Measurements from ENCODE around the gene TOMT. TPM values are rescaled to one million over a fixed set of nuclear protein-coding genes. Genes with fewer than 3 reads are reported as not detected.
"Not testable (repeated sequence)": the region's sequence is repeated elsewhere in the genome, so short reads cannot be mapped to it uniquely, and the experiment has no call there.

TOMT gene
- total RNA-seq, 2 donors from 2014 or later, result not detected

DNA sequence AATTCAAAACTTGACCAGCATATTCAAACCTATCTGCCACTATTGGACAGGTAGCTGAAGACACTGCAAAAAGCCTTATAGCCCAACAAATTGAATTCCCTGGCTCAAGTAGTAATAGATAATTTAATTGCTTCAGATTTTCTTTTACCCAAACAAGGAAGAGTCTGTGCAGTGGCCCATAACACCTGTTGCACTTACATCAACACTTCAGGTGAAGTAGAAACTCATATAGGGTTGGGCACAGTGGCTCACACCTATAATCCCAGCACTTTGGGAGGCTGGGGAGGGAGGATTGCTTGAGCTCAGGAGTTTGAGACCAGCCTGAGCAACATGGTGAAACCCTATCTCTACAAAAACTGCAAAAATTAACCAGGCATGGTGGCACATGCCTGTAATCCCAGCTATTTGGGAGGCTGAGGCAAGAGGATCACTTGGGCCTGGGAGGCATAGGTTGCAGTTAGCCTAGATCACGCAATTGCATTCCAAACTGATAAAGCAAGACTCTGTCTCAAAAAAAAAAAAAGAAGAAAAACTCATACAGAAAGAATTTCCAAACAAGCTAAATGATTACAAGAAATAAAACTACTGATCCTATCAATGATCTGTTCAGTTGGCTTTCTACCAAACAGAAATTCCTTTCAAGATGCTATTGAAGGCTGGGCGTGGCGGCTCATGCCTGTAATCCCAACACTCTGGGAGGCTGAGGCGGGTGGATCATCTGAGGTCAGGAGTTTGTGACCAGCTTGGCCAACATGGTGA, 39.3 kb downstream of the TOMT start:
- Mint-ChIP-seq H3K27me3 (ENCODE audit: insufficient read depth) (peaks cover 21% of the 10 kb centered on the region), H3K27ac (no peak overlapping the region), H3K4me3 (no peak overlapping the region), H3K36me3 (ENCODE audit: low read depth) (no peaks in the 10 kb centered on the region), H3K9me3 (no peaks in the 10 kb centered on the region), H3K4me1 (no peaks in the 10 kb centered on the region)
- H3K9me3 ChIP-seq (ENCODE audit: control insufficient read depth, low read length), result no peaks in the 10 kb centered on the region
- no peaks in the 10 kb centered on the region for H3K27me3 ChIP-seq (ENCODE audit: control insufficient read depth, insufficient read depth, low read length, poor library complexity, severe bottlenecking)
- H3K36me3 ChIP-seq (ENCODE audit: control insufficient read depth, insufficient read depth, low read length), result no peaks in the 10 kb centered on the region
- no peak overlapping the region for H3K9ac ChIP-seq (ENCODE audit: extremely low read depth, low read length, poor library complexity, severe bottlenecking)
- 81 to 90% methylated on average over 4 of the region's 4 CpGs for WGBS, 2 experiments (ENCODE audit: insufficient coverage in 1 of 2, insufficient read length in 1 of 2)
- H3K4me1 ChIP-seq (ENCODE audit: control insufficient read depth, insufficient read depth, low read length), result no peaks in the 10 kb centered on the region
- no peak overlapping the region for H3K27ac ChIP-seq (ENCODE audit: low read depth, low read length)
- DNase-seq, result no peak
- no peak overlapping the region for H3K4me3 ChIP-seq (ENCODE audit: low read length)
- TF ChIP-seq, protein P1, sequence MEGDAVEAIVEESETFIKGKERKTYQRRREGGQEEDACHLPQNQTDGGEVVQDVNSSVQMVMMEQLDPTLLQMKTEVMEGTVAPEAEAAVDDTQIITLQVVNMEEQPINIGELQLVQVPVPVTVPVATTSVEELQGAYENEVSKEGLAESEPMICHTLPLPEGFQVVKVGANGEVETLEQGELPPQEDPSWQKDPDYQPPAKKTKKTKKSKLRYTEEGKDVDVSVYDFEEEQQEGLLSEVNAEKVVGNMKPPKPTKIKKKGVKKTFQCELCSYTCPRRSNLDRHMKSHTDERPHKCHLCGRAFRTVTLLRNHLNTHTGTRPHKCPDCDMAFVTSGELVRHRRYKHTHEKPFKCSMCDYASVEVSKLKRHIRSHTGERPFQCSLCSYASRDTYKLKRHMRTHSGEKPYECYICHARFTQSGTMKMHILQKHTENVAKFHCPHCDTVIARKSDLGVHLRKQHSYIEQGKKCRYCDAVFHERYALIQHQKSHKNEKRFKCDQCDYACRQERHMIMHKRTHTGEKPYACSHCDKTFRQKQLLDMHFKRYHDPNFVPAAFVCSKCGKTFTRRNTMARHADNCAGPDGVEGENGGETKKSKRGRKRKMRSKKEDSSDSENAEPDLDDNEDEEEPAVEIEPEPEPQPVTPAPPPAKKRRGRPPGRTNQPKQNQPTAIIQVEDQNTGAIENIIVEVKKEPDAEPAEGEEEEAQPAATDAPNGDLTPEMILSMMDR (conservative IDR thresholded peaks at IDR 0.05), result no peak

DNA sequence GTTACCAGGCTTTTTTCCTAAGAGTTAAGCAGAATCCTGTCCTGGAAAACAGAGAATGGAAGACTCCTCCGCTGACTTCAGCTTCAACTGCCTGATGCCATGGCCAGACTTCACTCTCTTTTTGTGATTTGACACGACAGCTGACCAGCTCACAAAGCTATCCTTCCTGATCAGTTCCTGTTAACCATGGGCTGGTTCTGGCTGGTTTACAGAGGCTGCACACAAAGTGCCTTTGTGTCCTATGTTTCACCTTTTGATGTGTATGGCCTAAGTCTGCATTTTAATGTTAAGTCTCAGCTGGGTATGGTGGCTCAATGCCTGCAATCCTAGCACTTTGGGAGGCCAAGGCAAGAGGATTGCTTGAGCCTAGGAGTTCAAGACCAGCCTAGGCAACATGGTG, 40.9 kb downstream of the TOMT start:
- Histone ChIP-seq H3K9me3 (ENCODE audit: control insufficient read depth, low read length) (no peaks in the 10 kb centered on the region), H3K27me3 (ENCODE audit: control insufficient read depth, insufficient read depth, low read length, poor library complexity, severe bottlenecking) (no peaks in the 10 kb centered on the region), H3K4me1 (ENCODE audit: control insufficient read depth, insufficient read depth, low read length) (no peaks in the 10 kb centered on the region), H3K27ac (ENCODE audit: low read depth, low read length) (no peak overlapping the region), H3K9ac (ENCODE audit: extremely low read depth, low read length, poor library complexity, severe bottlenecking) (no peak overlapping the region), H3K4me3 (ENCODE audit: low read length) (no peak overlapping the region), H3K36me3 (ENCODE audit: control insufficient read depth, insufficient read depth, low read length) (no peaks in the 10 kb centered on the region)
- Mint-ChIP-seq H3K4me3 (no peak overlapping the region), H3K36me3 (ENCODE audit: low read depth) (no peaks in the 10 kb centered on the region), H3K27ac (no peak overlapping the region), H3K4me1 (no peaks in the 10 kb centered on the region), H3K27me3 (ENCODE audit: insufficient read depth) (peaks cover 14% of the 10 kb centered on the region), H3K9me3 (peaks cover 5% of the 10 kb centered on the region)
- no peak for DNase-seq
- 38 to 42% methylated on average over 2 of the region's 2 CpGs for WGBS, 2 experiments (ENCODE audit: insufficient coverage in 1 of 2, insufficient read length in 1 of 2)
- TF ChIP-seq, protein P1 (conservative IDR thresholded peaks at IDR 0.05), result no peak

DNA sequence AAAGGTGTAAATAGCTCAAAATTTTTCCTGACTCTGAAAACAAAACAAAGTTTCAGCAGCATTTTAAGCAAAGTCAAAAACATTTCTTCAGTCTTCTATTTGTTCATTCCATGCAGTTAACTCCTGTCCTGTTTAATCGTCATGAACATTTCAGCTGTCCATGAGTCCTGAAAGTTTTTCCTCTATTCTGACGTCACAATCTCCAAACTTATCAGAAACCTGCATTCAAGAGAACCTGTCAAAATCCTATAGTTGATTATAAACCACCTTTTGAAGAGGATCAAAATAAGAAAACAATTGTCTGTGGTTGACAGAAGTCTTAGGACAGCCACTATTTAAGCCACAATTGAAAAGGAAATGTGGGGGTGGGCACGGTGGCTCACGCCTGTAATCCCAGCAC, 45.2 kb downstream of the TOMT start:
- Histone ChIP-seq H3K27me3 (ENCODE audit: control insufficient read depth, insufficient read depth, low read length, poor library complexity, severe bottlenecking) (no peaks in the 10 kb centered on the region), H3K4me3 (ENCODE audit: low read length) (no peak overlapping the region), H3K36me3 (ENCODE audit: control insufficient read depth, insufficient read depth, low read length) (no peaks in the 10 kb centered on the region), H3K9me3 (ENCODE audit: control insufficient read depth, low read length) (no peaks in the 10 kb centered on the region), H3K4me1 (ENCODE audit: control insufficient read depth, insufficient read depth, low read length) (no peaks in the 10 kb centered on the region), H3K27ac (ENCODE audit: low read depth, low read length) (no peak overlapping the region), H3K9ac (ENCODE audit: extremely low read depth, low read length, poor library complexity, severe bottlenecking) (no peak overlapping the region)
- 96 to 100% methylated on average over 3 to 4 of the region's 4 CpGs for WGBS, 2 experiments (ENCODE audit: insufficient coverage in 1 of 2, insufficient read length in 1 of 2)
- H3K4me3 Mint-ChIP-seq, result no peak overlapping the region
- H3K4me1 Mint-ChIP-seq, result no peaks in the 10 kb centered on the region
- DNase-seq, result no peak
- no peaks in the 10 kb centered on the region for H3K36me3 Mint-ChIP-seq (ENCODE audit: low read depth)
- TF ChIP-seq, protein P1 (conservative IDR thresholded peaks at IDR 0.05), result no peak
- no peak overlapping the region for H3K27ac Mint-ChIP-seq
- peaks cover 15% of the 10 kb centered on the region for H3K9me3 Mint-ChIP-seq
- H3K27me3 Mint-ChIP-seq (ENCODE audit: insufficient read depth), result peaks cover 5% of the 10 kb centered on the region

DNA sequence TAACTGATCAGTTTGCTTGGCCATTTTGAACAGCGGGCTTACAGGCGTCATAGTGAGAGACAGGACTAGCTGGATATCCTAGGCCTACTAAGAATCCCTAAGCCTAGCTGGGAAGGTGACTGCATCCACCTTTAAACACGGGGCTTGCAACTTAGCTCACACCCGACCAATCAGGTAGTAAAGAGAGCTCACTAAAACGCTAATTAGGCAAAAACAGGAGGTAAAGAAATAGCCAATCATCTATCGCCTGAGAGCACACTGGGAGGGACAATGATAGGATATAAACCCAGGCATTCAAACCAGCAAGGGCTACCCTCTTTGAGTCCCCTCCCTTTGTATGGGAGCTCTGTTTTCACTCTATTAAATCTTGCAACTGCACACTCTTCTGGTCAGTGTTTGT, 48.1 kb downstream of the TOMT start:
- peaks cover 15% of the 10 kb centered on the region for H3K9me3 Mint-ChIP-seq
- not testable (repeated sequence) for H3K27me3 ChIP-seq (ENCODE audit: control insufficient read depth, insufficient read depth, low read length, poor library complexity, severe bottlenecking); DNase-seq; H3K9ac ChIP-seq (ENCODE audit: extremely low read depth, low read length, poor library complexity, severe bottlenecking); H3K27ac ChIP-seq (ENCODE audit: low read depth, low read length); H3K27ac Mint-ChIP-seq; H3K4me3 Mint-ChIP-seq; H3K36me3 Mint-ChIP-seq (ENCODE audit: low read depth); H3K9me3 ChIP-seq (ENCODE audit: control insufficient read depth, low read length); H3K36me3 ChIP-seq (ENCODE audit: control insufficient read depth, insufficient read depth, low read length); H3K4me3 ChIP-seq (ENCODE audit: low read length); H3K4me1 Mint-ChIP-seq; H3K4me1 ChIP-seq (ENCODE audit: control insufficient read depth, insufficient read depth, low read length)
- WGBS, 2 experiments (ENCODE audit: insufficient coverage in 1 of 2, insufficient read length in 1 of 2), result 84 to 97% methylated on average over 3 to 6 of the region's 6 CpGs
- H3K27me3 Mint-ChIP-seq (ENCODE audit: insufficient read depth), result peaks cover 11% of the 10 kb centered on the region

Data from endodermal cell (in vitro differentiated cells).